GM23338 (cell line): ENCODE results near the gene VPS37B. TPM values are rescaled to one million over a fixed set of nuclear protein-coding genes. Genes with fewer than 3 reads are reported as not detected.

Experiments used
- ATAC-seq: fragments of 200-7000 bp; cut with Tn5 transposase; 3 replicates; pipeline ENCODE4 v1.9.1; 2020
- DNase-seq: peaks from one replicate; pipeline ENCODE4 v3.0.0-alpha.2; 2015; ENCODE audit warnings: low spot score
- H2AFZ ChIP-seq: fragments of 200-600 bp; sonication (generic); 2 replicates; pipeline ENCODE4 v1.8.0; 2016; ENCODE audit warnings: antibody characterized with exemption, mild to moderate bottlenecking, moderate library complexity
- H3F3A ChIP-seq: fragments of 200-600 bp; sonication (generic); replicated peaks from 2 replicates; pipeline ENCODE4 v1.8.0; 2017; ENCODE audit warnings: antibody characterized with exemption, mixed run types, low read depth
- H3K27ac ChIP-seq: fragments of 200-600 bp; sonication (generic); 2 replicates; pipeline ENCODE4 v1.6.1; 2016; ENCODE audit warnings: low read depth
- H3K27me3 ChIP-seq: fragments of 200-600 bp; sonication (generic); 2 replicates; pipeline ENCODE4 v1.8.0; 2016; ENCODE audit warnings: mild to moderate bottlenecking, mixed run types, moderate library complexity; ENCODE audit not compliant: insufficient read depth
- H3K36me3 ChIP-seq: fragments of 200-600 bp; sonication (generic); 2 replicates; pipeline ENCODE4 v1.8.0; 2016; ENCODE audit warnings: mild to moderate bottlenecking; ENCODE audit not compliant: insufficient read depth
- H3K4me1 ChIP-seq: fragments of 200-600 bp; sonication (generic); 2 replicates; pipeline ENCODE4 v1.8.0; 2016; ENCODE audit warnings: mild to moderate bottlenecking, moderate library complexity; ENCODE audit not compliant: insufficient read depth
- H3K4me2 ChIP-seq: fragments of 200-600 bp; sonication (generic); 2 replicates; pipeline ENCODE4 v1.7.1; 2017; ENCODE audit warnings: mixed run types
- H3K4me3 ChIP-seq: fragments of 200-600 bp; sonication (generic); 2 replicates; pipeline ENCODE4 v1.6.1; 2016; ENCODE audit warnings: mixed run types
- H3K79me2 ChIP-seq: fragments of 200-600 bp; sonication (generic); replicated peaks from 2 replicates; pipeline ENCODE4 v1.8.0; 2017; ENCODE audit warnings: mild to moderate bottlenecking; ENCODE audit not compliant: insufficient read depth
- H3K9me2 ChIP-seq: fragments of 200-600 bp; sonication (generic); 2 replicates; pipeline ENCODE4 v1.8.0; 2017; ENCODE audit not compliant: insufficient read depth
- H4K20me1 ChIP-seq: fragments of 200-600 bp; sonication (generic); replicated peaks from 2 replicates; pipeline ENCODE4 v1.8.0; 2017; ENCODE audit warnings: mild to moderate bottlenecking; ENCODE audit not compliant: insufficient read depth
- H3K27ac Mint-ChIP-seq: 2 replicates; pipeline ENCODE4 v1.8.0; 2020; ENCODE audit warnings: inconsistent platforms, mild to moderate bottlenecking, moderate library complexity, mixed read lengths
- H3K27me3 Mint-ChIP-seq: 3 replicates; pipeline ENCODE4 v1.8.0; 2022; ENCODE audit warnings: low read depth, mild to moderate bottlenecking, moderate library complexity, mixed read lengths, inconsistent platforms; ENCODE audit not compliant: insufficient read depth, poor library complexity
- H3K36me3 Mint-ChIP-seq: 3 replicates; pipeline ENCODE4 v1.8.0; 2021; ENCODE audit warnings: low read depth, mild to moderate bottlenecking, inconsistent platforms, moderate library complexity, mixed read lengths
- H3K4me1 Mint-ChIP-seq: 3 replicates; pipeline ENCODE4 v1.8.0; 2020; ENCODE audit warnings: mild to moderate bottlenecking, inconsistent platforms, mixed read lengths
- H3K4me3 Mint-ChIP-seq: 3 replicates; pipeline ENCODE4 v1.8.0; 2021; ENCODE audit warnings: moderate library complexity, mild to moderate bottlenecking, inconsistent platforms, mixed read lengths
- H3K9me3 Mint-ChIP-seq: 3 replicates; pipeline ENCODE4 v1.8.0; 2020; ENCODE audit warnings: moderate library complexity, mild to moderate bottlenecking, inconsistent platforms, mixed read lengths
- CREB1 ChIP-seq: fragments of 250-450 bp; sonication (Bioruptor Pico); IDR thresholded peaks from 2 replicates; pipeline ENCODE4 v1.5.0; 2020; ENCODE audit warnings: low read depth, mild to moderate bottlenecking, moderate library complexity
- EZH2 ChIP-seq: fragments of 200-600 bp; sonication (generic); IDR thresholded peaks from one replicate; pipeline ENCODE4 v1.8.0; 2017; ENCODE audit warnings: antibody characterized with exemption, mild to moderate bottlenecking, low read depth; ENCODE audit not compliant: unreplicated experiment
- EZH2phosphoT487 ChIP-seq: fragments of 200-600 bp; sonication (generic); IDR thresholded peaks from one replicate; pipeline ENCODE4 v1.8.1; 2018; ENCODE audit warnings: antibody characterized with exemption; ENCODE audit not compliant: unreplicated experiment
- JUNB ChIP-seq: IDR thresholded peaks from one replicate; pipeline ENCODE4 v1.6.1; 2016; ENCODE audit warnings: antibody characterized with exemption; ENCODE audit not compliant: unreplicated experiment
- POLR2AphosphoS5 ChIP-seq: IDR thresholded peaks from 2 replicates; pipeline ENCODE4 v1.6.1; 2016; ENCODE audit warnings: antibody characterized with exemption, low read depth
- STAT1 ChIP-seq: IDR thresholded peaks from one replicate; pipeline ENCODE4 v1.6.1; 2016; ENCODE audit warnings: antibody characterized with exemption; ENCODE audit not compliant: unreplicated experiment
- ZNF331 ChIP-seq: fragments of 250-450 bp; sonication (Bioruptor Pico); IDR thresholded peaks from 2 replicates; pipeline ENCODE4 v1.5.0; 2020; ENCODE audit warnings: low read depth, mild to moderate bottlenecking, moderate library complexity
- polyA plus RNA-seq: library from polyadenylated mRNA; unstranded; fragments of >200 nt; fragmentation: Nextera tagmentation; extraction: Ambion mirVana; gene quantifications from 2 replicates; pipeline ENCODE4 v1.2.1, GENCODE V29; 2016
- total RNA-seq: library from RNA; depleted of rRNA; stranded (reverse); fragments of >200 nt; shearing (Covaris generic); gene quantifications from 2 replicates; pipeline ENCODE4 v1.2.3, GENCODE V29; 2014
- TF ChIP-seq, protein P1 (sequence below), 2 experiments: fragments of 200-600 bp in 1 of 2; sonication (generic) in 1 of 2; conservative IDR thresholded peaks; 2 replicates each; pipeline versions ENCODE4 v1.5.1 to v1.6.1; 2016 to 2017; ENCODE audit warnings: antibody characterized with exemption in 2 of 2, low read depth in 2 of 2, mild to moderate bottlenecking in 2 of 2, moderate library complexity in 1 of 2
- TF ChIP-seq, protein P2 (sequence below): fragments of 250-450 bp; sonication (Bioruptor Pico); IDR thresholded peaks from 2 replicates; pipeline ENCODE4 v1.5.0; 2020; ENCODE audit warnings: mild to moderate bottlenecking, moderate library complexity

Gene VPS37B
- total and polyA plus RNA-seq, 2 experiments from 2014 or later = 6.7 to 10.9 TPM

DNA sequence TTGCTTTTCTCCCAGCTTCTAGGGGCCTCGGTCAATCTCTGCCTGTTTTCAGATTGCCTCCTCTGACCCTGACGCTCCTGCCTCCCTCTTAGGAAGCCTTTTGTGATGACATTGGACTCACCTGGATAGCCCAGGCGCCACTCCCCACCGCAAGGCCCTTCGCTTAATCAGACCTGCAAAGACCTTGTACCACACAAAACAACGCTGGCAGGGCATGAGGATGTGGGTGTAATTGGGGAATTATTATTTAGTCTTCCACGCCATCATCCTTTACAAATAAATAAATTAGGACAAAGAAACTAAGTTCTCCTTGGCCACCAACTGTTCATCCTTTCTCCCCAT lies 7.7 kb upstream of the VPS37B start (continued):
- TF ChIP-seq, protein P1, sequence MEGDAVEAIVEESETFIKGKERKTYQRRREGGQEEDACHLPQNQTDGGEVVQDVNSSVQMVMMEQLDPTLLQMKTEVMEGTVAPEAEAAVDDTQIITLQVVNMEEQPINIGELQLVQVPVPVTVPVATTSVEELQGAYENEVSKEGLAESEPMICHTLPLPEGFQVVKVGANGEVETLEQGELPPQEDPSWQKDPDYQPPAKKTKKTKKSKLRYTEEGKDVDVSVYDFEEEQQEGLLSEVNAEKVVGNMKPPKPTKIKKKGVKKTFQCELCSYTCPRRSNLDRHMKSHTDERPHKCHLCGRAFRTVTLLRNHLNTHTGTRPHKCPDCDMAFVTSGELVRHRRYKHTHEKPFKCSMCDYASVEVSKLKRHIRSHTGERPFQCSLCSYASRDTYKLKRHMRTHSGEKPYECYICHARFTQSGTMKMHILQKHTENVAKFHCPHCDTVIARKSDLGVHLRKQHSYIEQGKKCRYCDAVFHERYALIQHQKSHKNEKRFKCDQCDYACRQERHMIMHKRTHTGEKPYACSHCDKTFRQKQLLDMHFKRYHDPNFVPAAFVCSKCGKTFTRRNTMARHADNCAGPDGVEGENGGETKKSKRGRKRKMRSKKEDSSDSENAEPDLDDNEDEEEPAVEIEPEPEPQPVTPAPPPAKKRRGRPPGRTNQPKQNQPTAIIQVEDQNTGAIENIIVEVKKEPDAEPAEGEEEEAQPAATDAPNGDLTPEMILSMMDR (conservative IDR thresholded peaks at IDR 0.05; ENCODE audit: low read depth in 2 of 2) = no peak
- TF ChIP-seq, protein P2, sequence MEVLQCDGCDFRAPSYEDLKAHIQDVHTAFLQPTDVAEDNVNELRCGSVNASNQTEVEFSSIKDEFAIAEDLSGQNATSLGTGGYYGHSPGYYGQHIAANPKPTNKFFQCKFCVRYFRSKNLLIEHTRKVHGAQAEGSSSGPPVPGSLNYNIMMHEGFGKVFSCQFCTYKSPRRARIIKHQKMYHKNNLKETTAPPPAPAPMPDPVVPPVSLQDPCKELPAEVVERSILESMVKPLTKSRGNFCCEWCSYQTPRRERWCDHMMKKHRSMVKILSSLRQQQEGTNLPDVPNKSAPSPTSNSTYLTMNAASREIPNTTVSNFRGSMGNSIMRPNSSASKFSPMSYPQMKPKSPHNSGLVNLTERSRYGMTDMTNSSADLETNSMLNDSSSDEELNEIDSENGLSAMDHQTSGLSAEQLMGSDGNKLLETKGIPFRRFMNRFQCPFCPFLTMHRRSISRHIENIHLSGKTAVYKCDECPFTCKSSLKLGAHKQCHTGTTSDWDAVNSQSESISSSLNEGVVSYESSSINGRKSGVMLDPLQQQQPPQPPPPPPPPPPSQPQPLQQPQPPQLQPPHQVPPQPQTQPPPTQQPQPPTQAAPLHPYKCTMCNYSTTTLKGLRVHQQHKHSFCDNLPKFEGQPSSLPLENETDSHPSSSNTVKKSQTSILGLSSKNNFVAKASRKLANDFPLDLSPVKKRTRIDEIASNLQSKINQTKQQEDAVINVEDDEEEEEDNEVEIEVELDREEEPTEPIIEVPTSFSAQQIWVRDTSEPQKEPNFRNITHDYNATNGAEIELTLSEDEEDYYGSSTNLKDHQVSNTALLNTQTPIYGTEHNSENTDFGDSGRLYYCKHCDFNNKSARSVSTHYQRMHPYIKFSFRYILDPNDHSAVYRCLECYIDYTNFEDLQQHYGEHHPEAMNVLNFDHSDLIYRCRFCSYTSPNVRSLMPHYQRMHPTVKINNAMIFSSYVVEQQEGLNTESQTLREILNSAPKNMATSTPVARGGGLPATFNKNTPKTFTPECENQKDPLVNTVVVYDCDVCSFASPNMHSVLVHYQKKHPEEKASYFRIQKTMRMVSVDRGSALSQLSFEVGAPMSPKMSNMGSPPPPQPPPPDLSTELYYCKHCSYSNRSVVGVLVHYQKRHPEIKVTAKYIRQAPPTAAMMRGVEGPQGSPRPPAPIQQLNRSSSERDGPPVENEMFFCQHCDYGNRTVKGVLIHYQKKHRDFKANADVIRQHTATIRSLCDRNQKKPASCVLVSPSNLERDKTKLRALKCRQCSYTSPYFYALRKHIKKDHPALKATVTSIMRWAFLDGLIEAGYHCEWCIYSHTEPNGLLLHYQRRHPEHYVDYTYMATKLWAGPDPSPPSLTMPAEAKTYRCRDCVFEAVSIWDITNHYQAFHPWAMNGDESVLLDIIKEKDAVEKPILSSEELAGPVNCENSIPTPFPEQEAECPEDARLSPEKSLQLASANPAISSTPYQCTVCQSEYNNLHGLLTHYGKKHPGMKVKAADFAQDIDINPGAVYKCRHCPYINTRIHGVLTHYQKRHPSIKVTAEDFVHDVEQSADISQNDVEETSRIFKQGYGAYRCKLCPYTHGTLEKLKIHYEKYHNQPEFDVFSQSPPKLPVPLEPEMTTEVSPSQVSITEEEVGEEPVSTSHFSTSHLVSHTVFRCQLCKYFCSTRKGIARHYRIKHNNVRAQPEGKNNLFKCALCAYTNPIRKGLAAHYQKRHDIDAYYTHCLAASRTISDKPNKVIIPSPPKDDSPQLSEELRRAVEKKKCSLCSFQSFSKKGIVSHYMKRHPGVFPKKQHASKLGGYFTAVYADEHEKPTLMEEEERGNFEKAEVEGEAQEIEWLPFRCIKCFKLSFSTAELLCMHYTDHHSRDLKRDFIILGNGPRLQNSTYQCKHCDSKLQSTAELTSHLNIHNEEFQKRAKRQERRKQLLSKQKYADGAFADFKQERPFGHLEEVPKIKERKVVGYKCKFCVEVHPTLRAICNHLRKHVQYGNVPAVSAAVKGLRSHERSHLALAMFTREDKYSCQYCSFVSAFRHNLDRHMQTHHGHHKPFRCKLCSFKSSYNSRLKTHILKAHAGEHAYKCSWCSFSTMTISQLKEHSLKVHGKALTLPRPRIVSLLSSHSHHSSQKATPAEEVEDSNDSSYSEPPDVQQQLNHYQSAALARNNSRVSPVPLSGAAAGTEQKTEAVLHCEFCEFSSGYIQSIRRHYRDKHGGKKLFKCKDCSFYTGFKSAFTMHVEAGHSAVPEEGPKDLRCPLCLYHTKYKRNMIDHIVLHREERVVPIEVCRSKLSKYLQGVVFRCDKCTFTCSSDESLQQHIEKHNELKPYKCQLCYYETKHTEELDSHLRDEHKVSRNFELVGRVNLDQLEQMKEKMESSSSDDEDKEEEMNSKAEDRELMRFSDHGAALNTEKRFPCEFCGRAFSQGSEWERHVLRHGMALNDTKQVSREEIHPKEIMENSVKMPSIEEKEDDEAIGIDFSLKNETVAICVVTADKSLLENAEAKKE (CRISPR knock-in tag) = no peak
- TF ChIP-seq EZH2 (no peak), EZH2phosphoT487 (no peak)

DNA sequence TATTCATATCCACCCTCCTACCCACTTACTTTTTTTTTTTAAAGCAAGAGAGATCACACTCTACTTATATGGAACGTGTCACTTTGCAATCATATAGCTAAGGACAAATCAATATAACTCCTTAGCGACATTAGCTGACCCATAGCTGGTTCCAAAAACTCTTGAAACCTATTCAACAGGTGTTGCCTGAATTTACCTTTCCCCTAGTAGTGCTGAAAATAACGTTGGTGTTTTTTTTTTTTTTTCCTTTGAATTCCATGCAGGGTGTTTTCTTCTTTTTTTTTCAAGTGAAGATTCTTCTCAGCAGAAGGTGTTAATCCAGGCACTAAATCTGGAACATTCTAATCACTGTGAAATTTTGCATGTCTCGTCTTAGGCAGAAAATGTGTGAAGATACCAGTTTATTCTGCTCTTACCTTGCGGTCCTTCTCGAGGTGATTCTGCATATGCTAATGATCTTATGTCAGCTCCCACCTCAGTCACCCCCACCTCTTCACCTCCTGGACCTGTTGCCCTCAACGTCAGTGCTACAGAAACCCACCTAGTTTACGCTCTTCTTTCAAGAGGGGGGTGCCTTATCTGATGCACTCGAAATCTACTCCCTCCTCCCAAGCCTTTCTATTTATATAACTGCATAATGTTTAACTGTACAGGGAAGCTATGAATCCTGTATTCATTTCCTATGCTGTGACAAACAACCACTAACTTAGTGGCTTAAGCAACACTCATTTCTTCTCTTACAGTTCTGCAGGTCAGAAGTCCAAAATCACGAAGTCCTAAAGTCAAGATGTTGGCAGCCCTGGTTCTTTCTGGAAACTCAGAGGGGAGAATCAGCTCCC lies 7.1 kb upstream of the VPS37B start:
- no peak overlapping the region for H3K4me3 Mint-ChIP-seq
- no peak for DNase-seq
- H3K36me3 Mint-ChIP-seq = no peaks in the 10 kb centered on the region
- no peaks in the 10 kb centered on the region; the same call in 1 of the 2 replicates for H4K20me1 ChIP-seq
- peak; percentile 68 for ATAC-seq
- H3K9me2 ChIP-seq = no peaks in the 10 kb centered on the region
- peaks cover 7% of the 10 kb centered on the region; the same call in 1 of the 2 replicates for H3K27me3 ChIP-seq
- no peak overlapping the region for H3K4me2 ChIP-seq
- no peak overlapping the region for H3K4me3 ChIP-seq
- H3K27ac Mint-ChIP-seq = no peak overlapping the region
- no peaks in the 10 kb centered on the region for H3K79me2 ChIP-seq
- no peaks in the 10 kb centered on the region for H3F3A ChIP-seq
- H3K36me3 ChIP-seq = no peaks in the 10 kb centered on the region
- peaks cover 13% of the 10 kb centered on the region for H3K4me1 Mint-ChIP-seq
- no peak overlapping the region for H3K27ac ChIP-seq
- no peaks in the 10 kb centered on the region for H3K27me3 Mint-ChIP-seq
- no peaks in the 10 kb centered on the region; the same call in 2 of the 3 replicates for H3K9me3 Mint-ChIP-seq
- H2AFZ ChIP-seq = no peak overlapping the region
- peaks cover 8% of the 10 kb centered on the region; the same call in 1 of the 2 replicates for H3K4me1 ChIP-seq
- TF ChIP-seq JUNB (no peak), CREB1 (CRISPR knock-in tag) (no peak), POLR2AphosphoS5 (no peak), ZNF331 (CRISPR knock-in tag) (no peak), STAT1 (no peak), EZH2phosphoT487 (no peak)
- TF ChIP-seq, protein P1 (conservative IDR thresholded peaks at IDR 0.05; ENCODE audit: low read depth in 2 of 2) = no peak
